B cell (primary cell): ENCODE data around the gene ITPR2. TPM values are rescaled to one million over a fixed set of nuclear protein-coding genes. Genes with fewer than 3 reads are reported as not detected.

Experiments
- ATAC-seq: fragments of 200-7000 bp; cut with Tn5 transposase; one replicate; pipeline ENCODE4 v1.10.0; 2021; ENCODE audit warnings: low read depth, mild to moderate bottlenecking, moderate number of reproducible peaks, moderate library complexity
- CTCF ChIA-PET: fragments of 350-600 bp; sonication (Branson Sonifier 250); formaldehyde crosslinking; loops from one replicate; lab custom pipeline; 2021; ENCODE audit warnings: antibody characterized with exemption, inconsistent platforms; lab: Charles Lee
- POLR2A ChIA-PET: fragments of 350-600 bp; sonication (Branson Sonifier 250); formaldehyde crosslinking; loops from one replicate; lab custom pipeline; 2021; ENCODE audit warnings: antibody characterized with exemption; lab: Charles Lee
- DNase-seq: peaks from one replicate; pipeline ENCODE4 v3.0.0; 2013
- H2AFZ ChIP-seq: 2 replicates; pipeline ENCODE4 v1.6.1; 2012; ENCODE audit warnings: mild to moderate bottlenecking, low read depth, low read length; ENCODE audit not compliant: insufficient read depth, poor library complexity, severe bottlenecking
- H3K27ac ChIP-seq, 2 donors: 1 replicate in 1 of 2; 2 replicates in 1 of 2; pipeline ENCODE4 v1.5.1; 2012 to 2013; ENCODE audit warnings: low read length in 2 of 2, mild to moderate bottlenecking in 2 of 2, moderate library complexity in 1 of 2
- H3K27me3 ChIP-seq, 4 experiments: fragments of 200-600 bp in 1 of 4; sonication (generic) in 1 of 4; replicated peaks in 1 of 4; 1 replicate in 2 of 4; 2 replicates in 2 of 4; pipeline versions ENCODE4 v1.6.1 to v1.7.0; 2013 to 2016; ENCODE audit warnings: low read length in 3 of 4, mild to moderate bottlenecking in 2 of 4, mixed read lengths in 1 of 4, moderate library complexity in 1 of 4; ENCODE audit not compliant: insufficient read depth in 4 of 4, control insufficient read depth in 3 of 4; ENCODE audit errors: control extremely low read depth in 1 of 4
- H3K36me3 ChIP-seq, 2 experiments: replicated peaks in 1 of 2; 1 replicate in 1 of 2; 2 replicates in 1 of 2; pipeline versions ENCODE4 v1.6.1 to v1.7.1; 2013; ENCODE audit warnings: low read length in 1 of 2; ENCODE audit not compliant: insufficient read depth in 2 of 2, control insufficient read depth in 1 of 2; ENCODE audit errors: control extremely low read depth in 1 of 2, extremely low read depth in 1 of 2
- H3K4me1 ChIP-seq, 2 donors: fragments of 200-600 bp in 1 of 2; sonication (generic) in 1 of 2; 1 replicate in 1 of 2; 2 replicates in 1 of 2; pipeline versions ENCODE4 v1.5.1 to v1.6.1; 2013 to 2017; ENCODE audit warnings: low read length in 2 of 2; ENCODE audit not compliant: control insufficient read depth in 2 of 2, insufficient read depth in 2 of 2
- H3K4me2 ChIP-seq: replicated peaks from 2 replicates; pipeline ENCODE3; 2012; ENCODE audit warnings: mild to moderate bottlenecking, low read depth, low read length; ENCODE audit not compliant: poor library complexity, severe bottlenecking
- H3K4me3 ChIP-seq, 5 experiments: fragments of 200-600 bp in 1 of 5; sonication (generic) in 1 of 5; 1 replicate in 3 of 5; 2 replicates in 2 of 5; pipeline versions ENCODE4 v1.5.1 to v1.7.0; 2011 to 2016; ENCODE audit warnings: low read length in 4 of 5, mild to moderate bottlenecking in 4 of 5, low read depth in 2 of 5, control low read depth in 1 of 5, moderate library complexity in 1 of 5; ENCODE audit not compliant: insufficient read depth in 1 of 5; ENCODE audit errors: control extremely low read depth in 1 of 5, extremely low read depth in 1 of 5
- H3K79me2 ChIP-seq: fragments of 200-600 bp; sonication (generic); one replicate; pipeline ENCODE4 v1.6.0; 2016; ENCODE audit warnings: low read length; ENCODE audit not compliant: control insufficient read depth, insufficient read depth
- H3K9ac ChIP-seq: fragments of 200-600 bp; sonication (generic); 2 replicates; pipeline ENCODE4 v1.6.1; 2017; ENCODE audit warnings: mild to moderate bottlenecking, low read length, moderate library complexity
- H3K9me3 ChIP-seq, 3 donors: one replicate each; pipeline versions ENCODE4 v1.6.1 to v1.7.1; 2013; ENCODE audit warnings: low read length in 2 of 3; ENCODE audit not compliant: control insufficient read depth in 2 of 3, insufficient read depth in 1 of 3; ENCODE audit errors: control extremely low read depth in 1 of 3
- H4K20me1 ChIP-seq: 2 replicates; pipeline ENCODE4 v1.6.0; 2012; ENCODE audit warnings: mild to moderate bottlenecking, low read length; ENCODE audit not compliant: insufficient read depth, control insufficient read depth, poor library complexity, severe bottlenecking
- H3K27ac Mint-ChIP-seq: one replicate; pipeline ENCODE4 v1.8.0; 2021; ENCODE audit warnings: mixed read lengths
- H3K27me3 Mint-ChIP-seq: one replicate; pipeline ENCODE4 v1.8.0; 2021; ENCODE audit warnings: mixed read lengths
- H3K4me1 Mint-ChIP-seq: one replicate; pipeline ENCODE4 v1.8.0; 2021; ENCODE audit warnings: mixed read lengths
- H3K4me3 Mint-ChIP-seq: one replicate; pipeline ENCODE4 v1.8.0; 2021; ENCODE audit warnings: mixed read lengths
- H3K9me3 Mint-ChIP-seq: one replicate; pipeline ENCODE4 v1.8.0; 2022; ENCODE audit warnings: mixed read lengths; ENCODE audit not compliant: insufficient read depth
- CTCF ChIP-seq: fragments of 200-600 bp; IDR thresholded peaks from one replicate; pipeline ENCODE4 v1.8.0; 2022; ENCODE audit warnings: antibody characterized with exemption, mild to moderate bottlenecking
- EZH2 ChIP-seq: IDR thresholded peaks from 2 replicates; pipeline ENCODE4 v1.6.1; 2012; ENCODE audit warnings: borderline replicate concordance, low read depth, mild to moderate bottlenecking, moderate library complexity, low read length; ENCODE audit not compliant: insufficient read depth, poor library complexity, severe bottlenecking
- WGBS: methylation state at CpG from one replicate; pipeline ENCODE4 v1.1.5; 2013; ENCODE audit warnings: missing lambda C conversion rate; ENCODE audit not compliant: insufficient coverage; 5-methylcytosine and 5-hydroxymethylcytosine counted together
- intact Hi-C: fragments of 100-400 bp; cut with micrococcal nuclease; formaldehyde crosslinking; loops from one replicate; pipeline ENCODE4 v1.10.0; 2022
- polyA plus RNA-seq: library from polyadenylated mRNA; depleted of rRNA; stranded (reverse); fragments of >200 nt; gene quantifications from 2 replicates; pipeline ENCODE4 v1.2.3, GENCODE V29; 2012
- total RNA-seq, 2 donors: library from RNA; stranded (reverse); fragments of 120-200 nt in 1 of 2; gene quantifications; 1 replicate in 1 of 2; 2 replicates in 1 of 2; pipeline versions ENCODE4 v1.2.3 to v1.2.4, GENCODE V29; 2013 to 2022

ITPR2 gene
- total and polyA plus RNA-seq, 2 donors (not counting 1 experiment from before 2014, with no cell fraction given), result 4.3 to 113 TPM

GRCh38 chr12:26528943-26529342 is 304.1 kb downstream of the ITPR2 start:
- no peak overlapping the region for H3K9ac ChIP-seq
- H3K9me3 ChIP-seq, result peaks cover 0 to 15% (median 5%) of the 10 kb centered on the region in 3 donors
- H3K27ac ChIP-seq, result no peak overlapping the region
- H2AFZ ChIP-seq, result no peak overlapping the region
- no peak overlapping the region for H3K4me2 ChIP-seq
- H4K20me1 ChIP-seq, result no peaks in the 10 kb centered on the region
- H3K79me2 ChIP-seq, result no peaks in the 10 kb centered on the region
- CTCF ChIA-PET, result interaction anchor here (1.4 kb wide), 1 partner anchor 95 kb away, joined by 3 read pairs; no protein-coding TSS in a partner anchor
- 100% methylated on average over 1 of the region's 1 CpG for WGBS
- TF ChIP-seq CTCF (no peak), EZH2 (no peak)
- ATAC-seq, result no peak
- H3K36me3 ChIP-seq, result peaks cover 0 to 4% of the 10 kb centered on the region in 2 experiments
- no peak overlapping the region for H3K27ac Mint-ChIP-seq
- H3K27me3 ChIP-seq, result no peaks in the 10 kb centered on the region
- no peak overlapping the region for H3K4me3 Mint-ChIP-seq
- H3K4me3 ChIP-seq, result no peak overlapping the region
- intact Hi-C loops, result no loop called here
- DNase-seq, result no peak
- H3K4me1 ChIP-seq, result no peaks in the 10 kb centered on the region
- POLR2A ChIA-PET, result no interaction called here
- no peaks in the 10 kb centered on the region for H3K27me3 Mint-ChIP-seq
- peaks cover 13% of the 10 kb centered on the region for H3K9me3 Mint-ChIP-seq
- no peaks in the 10 kb centered on the region for H3K4me1 Mint-ChIP-seq

GRCh38 chr12:26527682-26528081 is 305.3 kb downstream of the ITPR2 start:
- no peak overlapping the region for H3K9ac ChIP-seq
- ChIA-PET CTCF (interaction anchor here (1.2 kb wide), 1 partner anchor 17 kb away, joined by 3 read pairs; no protein-coding TSS in a partner anchor), POLR2A (no interaction called here)
- no peaks in the 10 kb centered on the region for H3K27me3 Mint-ChIP-seq
- no peak overlapping the region for H3K27ac ChIP-seq
- WGBS, result no CpG with 5 or more reads among the region's 4 CpGs
- no peaks in the 10 kb centered on the region for H3K27me3 ChIP-seq
- H3K9me3 Mint-ChIP-seq, result peaks cover 13% of the 10 kb centered on the region
- H3K9me3 ChIP-seq, result peaks cover 0 to 15% (median 5%) of the 10 kb centered on the region in 3 donors
- intact Hi-C loops, result no loop called here
- DNase-seq, result no peak
- no peak for ATAC-seq
- H4K20me1 ChIP-seq, result no peaks in the 10 kb centered on the region
- no peak overlapping the region for H3K4me3 Mint-ChIP-seq
- no peak overlapping the region for H3K27ac Mint-ChIP-seq
- no peak overlapping the region for H3K4me2 ChIP-seq
- no peak for TF ChIP-seq EZH2
- TF ChIP-seq CTCF, result no peak
- H3K36me3 ChIP-seq, result peaks cover 0 to 4% of the 10 kb centered on the region in 2 experiments
- no peak overlapping the region for H2AFZ ChIP-seq
- H3K4me1 Mint-ChIP-seq, result no peaks in the 10 kb centered on the region
- no peaks in the 10 kb centered on the region for H3K4me1 ChIP-seq
- H3K79me2 ChIP-seq, result no peaks in the 10 kb centered on the region
- no peak overlapping the region for H3K4me3 ChIP-seq
